ENCODE measurements around the gene GPS1.

DNA sequence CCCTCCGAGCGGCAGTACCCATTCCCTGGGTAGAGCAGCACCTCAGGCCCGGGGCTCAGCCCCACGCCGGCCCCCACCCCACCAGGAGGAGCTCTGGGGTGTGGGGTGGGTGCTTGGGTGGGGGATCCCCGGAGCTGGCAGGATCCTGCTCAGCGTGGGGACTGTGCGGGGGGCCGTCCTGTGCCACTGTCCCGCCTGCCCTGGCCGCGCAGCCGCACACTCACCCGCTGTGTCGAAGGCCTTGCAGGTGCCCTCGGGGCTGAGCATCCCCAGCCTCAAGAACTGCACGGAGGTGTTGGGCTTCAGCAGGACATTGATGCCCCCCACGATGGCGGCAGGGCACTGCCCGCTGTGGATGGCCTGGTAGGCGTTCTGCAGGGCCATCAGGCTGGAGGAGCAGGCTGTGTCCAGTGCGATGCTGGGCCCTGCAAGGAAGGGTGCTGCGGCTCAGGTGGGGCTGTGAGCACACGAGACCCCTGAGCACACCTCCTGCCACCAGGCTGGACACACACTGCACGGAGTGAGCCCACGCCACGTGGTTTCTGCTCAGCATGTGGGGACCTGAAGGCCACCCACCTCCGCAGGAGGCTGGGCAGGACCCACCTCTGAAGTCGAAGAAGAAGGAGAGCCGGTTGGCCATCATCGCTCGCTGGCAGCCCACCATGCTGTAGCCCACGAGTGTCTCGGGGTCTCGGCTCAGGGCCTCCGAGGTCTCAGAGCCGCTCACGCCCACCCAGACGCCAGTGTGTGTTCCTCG is 41.5 kb downstream of the GPS1 start:
- TF ChIP-seq, protein P1, sequence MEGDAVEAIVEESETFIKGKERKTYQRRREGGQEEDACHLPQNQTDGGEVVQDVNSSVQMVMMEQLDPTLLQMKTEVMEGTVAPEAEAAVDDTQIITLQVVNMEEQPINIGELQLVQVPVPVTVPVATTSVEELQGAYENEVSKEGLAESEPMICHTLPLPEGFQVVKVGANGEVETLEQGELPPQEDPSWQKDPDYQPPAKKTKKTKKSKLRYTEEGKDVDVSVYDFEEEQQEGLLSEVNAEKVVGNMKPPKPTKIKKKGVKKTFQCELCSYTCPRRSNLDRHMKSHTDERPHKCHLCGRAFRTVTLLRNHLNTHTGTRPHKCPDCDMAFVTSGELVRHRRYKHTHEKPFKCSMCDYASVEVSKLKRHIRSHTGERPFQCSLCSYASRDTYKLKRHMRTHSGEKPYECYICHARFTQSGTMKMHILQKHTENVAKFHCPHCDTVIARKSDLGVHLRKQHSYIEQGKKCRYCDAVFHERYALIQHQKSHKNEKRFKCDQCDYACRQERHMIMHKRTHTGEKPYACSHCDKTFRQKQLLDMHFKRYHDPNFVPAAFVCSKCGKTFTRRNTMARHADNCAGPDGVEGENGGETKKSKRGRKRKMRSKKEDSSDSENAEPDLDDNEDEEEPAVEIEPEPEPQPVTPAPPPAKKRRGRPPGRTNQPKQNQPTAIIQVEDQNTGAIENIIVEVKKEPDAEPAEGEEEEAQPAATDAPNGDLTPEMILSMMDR (conservative IDR thresholded peaks at IDR 0.05; ENCODE audit: low read length), result no peak
- TF ChIP-seq EZH2phosphoT487 (IDR thresholded peaks at IDR 0.05; ENCODE audit: borderline replicate concordance), result no peak
